LNCAP (cell line): ENCODE results near the gene TMEM11.

Experiments used
- CTCF ChIP-seq: fragments of 450-650 bp; IDR thresholded peaks from 2 replicates; pipeline ENCODE4 v1.5.1; 2017; ENCODE audit warnings: mild to moderate bottlenecking

Gene TMEM11, protein sequence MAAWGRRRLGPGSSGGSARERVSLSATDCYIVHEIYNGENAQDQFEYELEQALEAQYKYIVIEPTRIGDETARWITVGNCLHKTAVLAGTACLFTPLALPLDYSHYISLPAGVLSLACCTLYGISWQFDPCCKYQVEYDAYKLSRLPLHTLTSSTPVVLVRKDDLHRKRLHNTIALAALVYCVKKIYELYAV

GRCh38 chr17:21214015-21214776, at the start of gene TMEM11:
TSS of gene TMEM11 (minus strand) at chr17:21214161. CDS start at chr17:21214152, 9 bp downstream.
- TF ChIP-seq CTCF: no peak

DNA sequence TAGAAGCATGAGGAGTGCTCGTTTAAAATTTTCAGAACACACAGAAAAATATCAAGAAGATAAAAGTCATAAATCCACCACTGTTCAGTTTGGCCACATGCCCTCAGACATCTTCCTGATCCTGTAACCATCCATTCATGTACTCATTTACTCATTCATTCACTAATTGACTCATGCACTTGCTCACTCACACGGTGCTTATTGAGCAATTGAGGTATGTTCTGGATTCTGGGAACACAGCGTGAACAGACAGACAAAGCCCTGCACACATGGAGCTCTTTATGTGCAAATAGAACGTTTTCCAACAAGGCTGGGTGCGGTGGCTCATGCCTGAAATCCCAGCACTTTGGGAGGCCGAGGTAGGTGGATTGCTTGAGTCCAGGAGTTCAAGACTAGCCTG, 49.4 kb upstream of the TMEM11 start:
- TF ChIP-seq CTCF: no peak

- no peak for TF ChIP-seq CTCF
Observed at GRCh38 chr17:21262259-21262993, 48.5 kb upstream of the TMEM11 start.

DNA sequence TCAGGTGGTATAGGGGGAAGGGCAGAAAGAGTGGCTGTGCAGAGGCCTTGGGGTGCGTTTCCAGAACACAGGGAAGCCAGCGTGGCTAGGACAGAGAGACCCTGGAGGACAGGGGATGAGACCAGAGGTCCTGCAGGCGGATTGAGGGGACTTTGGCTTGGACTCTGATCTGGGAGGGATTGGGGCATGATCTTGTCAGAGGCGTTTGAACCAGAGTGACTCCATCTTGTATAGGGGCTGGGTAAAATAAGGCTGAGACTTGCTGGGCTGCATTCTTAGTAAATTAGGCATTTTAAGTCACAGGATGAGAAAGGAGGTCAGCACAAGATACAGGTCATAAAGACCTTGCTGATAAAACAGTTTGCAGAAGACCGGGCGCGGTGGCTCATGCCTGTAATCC, 44.6 kb upstream of the TMEM11 start:
- no peak for TF ChIP-seq CTCF

GRCh38 chr17:21253646-21254441, 39.9 kb upstream of the TMEM11 start:
- no peak for TF ChIP-seq CTCF

DNA sequence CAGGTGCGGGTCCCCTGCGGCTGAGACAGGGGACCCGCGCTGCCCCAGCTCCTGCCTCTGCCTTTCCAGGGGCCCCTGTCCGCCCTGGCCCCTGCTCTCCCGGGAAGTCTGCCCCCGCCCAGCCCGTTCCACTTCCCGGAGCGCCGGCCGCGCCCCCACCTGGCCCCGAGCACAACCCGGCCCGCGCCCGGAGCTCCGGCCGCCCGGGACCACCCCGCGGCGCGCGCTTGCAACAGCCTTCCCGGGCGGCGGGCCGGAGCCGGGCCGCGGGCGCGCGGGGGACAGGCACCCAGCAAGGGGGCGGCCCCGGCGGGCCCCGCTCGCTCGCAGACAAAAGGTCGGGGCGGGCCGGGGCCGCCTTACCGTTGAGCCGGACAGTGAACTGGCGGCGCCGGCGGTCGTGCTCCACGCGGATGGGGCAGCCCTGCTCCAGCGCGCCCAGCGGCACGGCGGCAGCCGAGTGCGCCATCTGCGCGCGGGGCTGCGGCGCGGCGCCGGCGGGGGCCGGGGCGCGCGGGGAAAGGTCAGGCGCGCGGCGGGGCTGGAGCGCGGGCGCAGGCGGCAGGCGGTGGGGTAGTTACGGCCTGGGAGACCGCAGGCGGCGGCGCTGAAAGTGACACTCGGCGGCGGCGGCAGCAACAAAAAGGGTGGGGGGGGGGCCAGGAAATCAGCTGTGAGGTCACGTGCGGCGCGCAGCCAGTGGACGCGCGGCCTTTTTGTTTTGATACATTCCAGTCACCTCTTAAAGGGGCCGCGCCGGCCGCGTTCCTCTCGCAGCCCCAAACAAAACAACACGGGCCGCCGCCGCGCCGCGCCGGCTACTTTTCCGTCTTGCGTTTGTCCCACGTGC, 39.1 kb upstream of the TMEM11 start, which contains the start of gene NATD1:
NATD1 (minus strand) TSS at position 615 of the 850 bp plus-strand sequence; CDS start at position 469, 146 bp downstream.
- no peak for TF ChIP-seq CTCF
